ENCODE measurements around the gene BCAP29.

BCAP29 gene

DNA sequence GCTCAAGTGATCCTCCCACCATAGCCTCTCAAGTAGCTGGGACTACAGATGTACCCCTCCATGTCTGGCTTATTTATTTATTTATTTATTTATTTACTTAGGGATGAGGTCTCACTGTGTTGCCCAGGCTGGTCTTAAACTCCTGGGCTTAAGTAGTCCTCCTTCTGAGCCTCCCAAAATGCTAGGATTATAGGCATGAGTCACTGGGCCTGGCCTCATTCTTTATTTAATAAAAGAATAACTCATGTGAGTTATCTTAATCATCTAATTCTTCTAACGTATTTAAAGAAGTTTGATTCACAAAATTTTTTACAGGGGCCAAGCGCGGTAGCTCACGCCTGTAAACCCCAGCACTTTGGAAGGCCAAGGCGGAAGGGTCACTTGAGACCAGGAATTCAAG is 72.6 kb downstream of the BCAP29 start:
- Mint-ChIP-seq H3K27me3 (peaks cover 12% of the 10 kb centered on the region), H3K4me3 (no peak overlapping the region), H3K4me1 (ENCODE audit: low read depth) (peaks cover 6% of the 10 kb centered on the region), H3K36me3 (ENCODE audit: low read depth) (no peaks in the 10 kb centered on the region), H3K27ac (no peak overlapping the region), H3K9me3 (no peaks in the 10 kb centered on the region)
- intact Hi-C loops (cut with micrococcal nuclease), result no loop called here

GRCh38 chr7:107658467-107658866 is 78.4 kb downstream of the BCAP29 start:
- Mint-ChIP-seq H3K36me3 (ENCODE audit: low read depth) (no peaks in the 10 kb centered on the region), H3K9me3 (no peaks in the 10 kb centered on the region), H3K27ac (no peak overlapping the region), H3K4me3 (no peak overlapping the region), H3K4me1 (ENCODE audit: low read depth) (peaks cover 26% of the 10 kb centered on the region), H3K27me3 (peaks cover 54% of the 10 kb centered on the region)
- intact Hi-C loops (cut with micrococcal nuclease), result no loop called here

- H3K9me3 Mint-ChIP-seq, result no peaks in the 10 kb centered on the region
- peaks cover 60% of the 10 kb centered on the region for H3K27me3 Mint-ChIP-seq
- no peak overlapping the region for H3K27ac Mint-ChIP-seq
- peaks cover 26% of the 10 kb centered on the region for H3K4me1 Mint-ChIP-seq (ENCODE audit: low read depth)
- no peaks in the 10 kb centered on the region for H3K36me3 Mint-ChIP-seq (ENCODE audit: low read depth)
- intact Hi-C loops (cut with micrococcal nuclease), result no loop called here
- no peak overlapping the region for H3K4me3 Mint-ChIP-seq
These were observed 79.6 kb downstream of the BCAP29 start for GRCh38 chr7:107659666-107660065.

DNA sequence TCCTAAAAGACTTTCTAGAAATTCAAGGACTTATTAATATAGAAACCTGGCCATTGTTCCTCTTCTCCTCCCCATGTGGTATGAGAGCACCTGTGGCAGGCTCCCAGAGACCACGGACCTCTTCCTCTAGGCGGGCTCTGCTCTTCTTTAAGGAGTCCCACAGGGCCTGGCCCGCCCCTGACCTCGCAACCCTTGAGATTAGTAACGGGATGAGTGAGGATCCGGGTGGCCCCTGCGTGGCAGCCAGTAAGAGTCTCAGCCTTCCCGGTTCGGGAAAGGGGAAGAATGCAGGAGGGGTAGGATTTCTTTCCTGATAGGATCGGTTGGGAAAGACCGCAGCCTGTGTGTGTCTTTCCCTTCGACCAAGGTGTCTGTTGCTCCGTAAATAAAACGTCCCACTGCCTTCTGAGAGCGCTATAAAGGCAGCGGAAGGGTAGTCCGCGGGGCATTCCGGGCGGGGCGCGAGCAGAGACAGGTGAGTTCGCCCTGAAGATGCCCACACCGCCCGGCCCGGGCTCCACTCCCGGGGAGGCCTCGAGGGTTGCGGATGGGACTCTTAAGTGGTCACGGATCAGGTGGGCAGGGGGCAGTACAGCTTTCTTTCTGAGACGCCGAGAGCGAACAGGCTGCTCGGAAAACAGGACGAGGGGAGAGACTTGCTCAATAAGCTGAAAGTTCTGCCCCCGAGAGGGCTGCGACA is 80.5 kb downstream of the BCAP29 start, which contains the start of gene SLC26A4:
TSS of gene SLC26A4 (plus strand) at position 448 of the 700 bp plus-strand sequence. CDS start 814 bp downstream, outside the sequence.
- peaks cover 21% of the 10 kb centered on the region for H3K4me1 Mint-ChIP-seq (ENCODE audit: low read depth)
- no peaks in the 10 kb centered on the region for H3K36me3 Mint-ChIP-seq (ENCODE audit: low read depth)
- H3K27me3 Mint-ChIP-seq, result peaks cover 58% of the 10 kb centered on the region
- H3K9me3 Mint-ChIP-seq, result no peaks in the 10 kb centered on the region
- H3K27ac Mint-ChIP-seq, result no peak within 1 kb of the TSS
- intact Hi-C loops (cut with micrococcal nuclease), result no loop called here
- H3K4me3 Mint-ChIP-seq, result peak within 1 kb of the TSS; percentile 77

DNA sequence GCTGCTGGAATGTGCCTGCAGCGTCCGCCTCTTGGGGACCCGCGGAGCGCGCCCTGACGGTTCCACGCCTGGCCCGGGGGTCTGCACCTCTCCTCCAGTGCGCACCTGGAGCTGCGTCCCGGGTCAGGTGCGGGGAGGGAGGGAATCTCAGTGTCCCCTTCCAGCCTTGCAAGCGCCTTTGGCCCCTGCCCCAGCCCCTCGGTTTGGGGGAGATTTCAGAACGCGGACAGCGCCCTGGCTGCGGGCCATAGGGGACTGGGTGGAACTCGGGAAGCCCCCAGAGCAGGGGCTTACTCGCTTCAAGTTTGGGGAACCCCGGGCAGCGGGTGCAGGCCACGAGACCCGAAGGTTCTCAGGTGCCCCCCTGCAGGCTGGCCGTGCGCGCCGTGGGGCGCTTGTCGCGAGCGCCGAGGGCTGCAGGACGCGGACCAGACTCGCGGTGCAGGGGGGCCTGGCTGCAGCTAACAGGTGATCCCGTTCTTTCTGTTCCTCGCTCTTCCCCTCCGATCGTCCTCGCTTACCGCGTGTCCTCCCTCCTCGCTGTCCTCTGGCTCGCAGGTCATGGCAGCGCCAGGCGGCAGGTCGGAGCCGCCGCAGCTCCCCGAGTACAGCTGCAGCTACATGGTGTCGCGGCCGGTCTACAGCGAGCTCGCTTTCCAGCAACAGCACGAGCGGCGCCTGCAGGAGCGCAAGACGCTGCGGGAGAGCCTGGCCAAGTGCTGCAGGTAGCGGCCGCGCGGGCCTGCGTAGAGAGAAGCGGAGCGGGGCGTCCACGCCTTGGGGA is 81.2 kb downstream of the BCAP29 start:
- no peaks in the 10 kb centered on the region for H3K9me3 Mint-ChIP-seq
- H3K4me3 Mint-ChIP-seq, result peak overlapping the region; percentile 77
- no peak overlapping the region for H3K27ac Mint-ChIP-seq
- peaks cover 21% of the 10 kb centered on the region for H3K4me1 Mint-ChIP-seq (ENCODE audit: low read depth)
- H3K27me3 Mint-ChIP-seq, result peaks cover 55% of the 10 kb centered on the region
- no peaks in the 10 kb centered on the region for H3K36me3 Mint-ChIP-seq (ENCODE audit: low read depth)
- intact Hi-C loops (cut with micrococcal nuclease), result no loop called here

GRCh38 chr7:107661865-107662379 is 81.9 kb downstream of the BCAP29 start:
- no peaks in the 10 kb centered on the region for H3K9me3 Mint-ChIP-seq
- no peak overlapping the region for H3K27ac Mint-ChIP-seq
- H3K27me3 Mint-ChIP-seq, result peaks cover 54% of the 10 kb centered on the region

GRCh38 chr7:107663196-107663595 is 83.2 kb downstream of the BCAP29 start:
- Mint-ChIP-seq H3K27ac (no peak overlapping the region), H3K4me3 (no peak overlapping the region), H3K36me3 (ENCODE audit: low read depth) (no peaks in the 10 kb centered on the region), H3K27me3 (peaks cover 53% of the 10 kb centered on the region), H3K9me3 (no peaks in the 10 kb centered on the region), H3K4me1 (ENCODE audit: low read depth) (peaks cover 21% of the 10 kb centered on the region)
- intact Hi-C loops (cut with micrococcal nuclease), result no loop called here

More at GRCh38 chr7:107661865-107662379, 81.9 kb downstream of the BCAP29 start:
- H3K4me1 Mint-ChIP-seq (ENCODE audit: low read depth), result peaks cover 21% of the 10 kb centered on the region
- intact Hi-C loops (cut with micrococcal nuclease), result no loop called here
- H3K4me3 Mint-ChIP-seq, result peak overlapping the region; percentile 77
- no peaks in the 10 kb centered on the region for H3K36me3 Mint-ChIP-seq (ENCODE audit: low read depth)

GRCh38 chr7:107666790-107667189 is 86.7 kb downstream of the BCAP29 start:
- Mint-ChIP-seq H3K36me3 (ENCODE audit: low read depth) (no peaks in the 10 kb centered on the region), H3K27me3 (peaks cover 21% of the 10 kb centered on the region), H3K27ac (no peak overlapping the region), H3K9me3 (no peaks in the 10 kb centered on the region), H3K4me1 (ENCODE audit: low read depth) (peaks cover 2% of the 10 kb centered on the region), H3K4me3 (no peak overlapping the region)
- intact Hi-C loops (cut with micrococcal nuclease), result no loop called here

GRCh38 chr7:107667341-107667740 is 87.3 kb downstream of the BCAP29 start:
- intact Hi-C loops (cut with micrococcal nuclease), result no loop called here

DNA sequence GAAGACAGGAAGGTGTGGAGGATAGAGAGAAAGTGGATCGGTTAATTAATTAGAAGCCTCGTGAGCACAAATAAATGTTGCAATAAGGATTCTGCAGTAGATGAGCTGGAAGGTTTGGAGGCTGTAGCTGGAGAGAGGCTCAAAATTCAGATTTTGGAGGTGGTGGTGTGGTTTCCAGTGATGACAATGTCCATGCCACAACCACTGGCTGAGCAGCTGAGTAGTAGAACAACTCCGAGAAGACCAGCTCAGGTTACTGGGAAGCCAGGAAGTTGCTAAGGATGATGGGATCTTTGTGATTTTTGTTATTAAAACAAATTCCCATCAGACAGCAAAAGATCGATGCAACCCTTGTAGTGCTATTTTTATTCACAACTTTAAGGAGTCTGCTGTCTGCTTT is 88.2 kb downstream of the BCAP29 start:
- Mint-ChIP-seq H3K4me3 (no peak overlapping the region), H3K9me3 (no peaks in the 10 kb centered on the region), H3K4me1 (ENCODE audit: low read depth) (no peaks in the 10 kb centered on the region), H3K36me3 (ENCODE audit: low read depth) (no peaks in the 10 kb centered on the region), H3K27me3 (peaks cover 10% of the 10 kb centered on the region), H3K27ac (no peak overlapping the region)
- intact Hi-C loops (cut with micrococcal nuclease), result no loop called here

More at GRCh38 chr7:107667341-107667740, 87.3 kb downstream of the BCAP29 start:
- Mint-ChIP-seq H3K27me3 (peaks cover 15% of the 10 kb centered on the region), H3K36me3 (ENCODE audit: low read depth) (no peaks in the 10 kb centered on the region), H3K9me3 (no peaks in the 10 kb centered on the region), H3K4me3 (no peak overlapping the region), H3K27ac (no peak overlapping the region), H3K4me1 (ENCODE audit: low read depth) (no peaks in the 10 kb centered on the region)
